Kidney (tissue), 14 donors: ENCODE results near the gene ZNF185. TPM values are rescaled to one million over a fixed set of nuclear protein-coding genes. Genes with fewer than 3 reads are reported as not detected.
A peak's percentile ranks its signal among the peaks of the same experiment; 100 is the strongest.

Source experiments
- DNase-seq, 5 donors: peaks; one replicate each; pipeline ENCODE4 v3.0.0-alpha.2; 2013 to 2020
- FAIRE-seq: peaks from 2 replicates; lab custom pipeline; 2012; peaks lifted over from hg19 to GRCh38; lab: Jason Lieb, UNC
- H3K27ac ChIP-seq, 2 donors: one replicate each; pipeline ENCODE4 v1.7.0; 2013; ENCODE audit warnings: low read depth in 2 of 2, low read length in 2 of 2, inconsistent platforms in 1 of 2
- H3K27me3 ChIP-seq: one replicate; pipeline ENCODE4 v1.7.1; 2013; ENCODE audit warnings: low read length, inconsistent platforms; ENCODE audit not compliant: control insufficient read depth, insufficient read depth
- H3K36me3 ChIP-seq, 3 donors: one replicate each; pipeline versions ENCODE4 v1.7.0 to v1.7.1; 2013; ENCODE audit warnings: low read length in 3 of 3, control low read depth in 1 of 3, inconsistent platforms in 1 of 3; ENCODE audit not compliant: insufficient read depth in 3 of 3, control insufficient read depth in 2 of 3
- H3K4me1 ChIP-seq, 3 donors: one replicate each; pipeline versions ENCODE4 v1.7.0 to v1.7.1; 2013; ENCODE audit warnings: low read length in 3 of 3, inconsistent platforms in 1 of 3, low read depth in 1 of 3; ENCODE audit not compliant: control insufficient read depth in 2 of 3, insufficient read depth in 2 of 3
- H3K4me3 ChIP-seq, 3 donors: one replicate each; pipeline versions ENCODE4 v1.7.0 to v1.8.1; 2013; ENCODE audit warnings: low read length in 3 of 3, control low read depth in 1 of 3, inconsistent platforms in 1 of 3
- H3K9ac ChIP-seq, 3 donors: one replicate each; pipeline versions ENCODE4 v1.7.0 to v1.7.1; 2013; ENCODE audit warnings: low read length in 3 of 3, control low read depth in 1 of 3, inconsistent platforms in 1 of 3
- H3K9me3 ChIP-seq, 3 donors: one replicate each; pipeline versions ENCODE4 v1.7.0 to v1.7.1; 2013; ENCODE audit warnings: low read length in 3 of 3, control low read depth in 1 of 3, inconsistent platforms in 1 of 3; ENCODE audit not compliant: control insufficient read depth in 2 of 3, insufficient read depth in 1 of 3
- CTCF ChIP-seq: IDR thresholded peaks from 3 replicates; pipeline ENCODE4 v1.5.1; 2012; ENCODE audit warnings: mild to moderate bottlenecking, moderate library complexity, borderline replicate concordance; ENCODE audit not compliant: insufficient read depth; ENCODE audit errors: extremely low read depth
- intact Hi-C: fragments of 100-400 bp; cut with DNase I; formaldehyde crosslinking; loops from one replicate; pipeline ENCODE4 v1.11.1; 2022
- polyA plus RNA-seq: library from polyadenylated mRNA; stranded (reverse); fragments of 350-450 nt; fragmentation: Illumina TruSeq; extraction: RNeasy Lipid Tissue Mini Kit (QIAGEN cat#74804); gene quantifications from one replicate; pipeline ENCODE4 v1.2.3, GENCODE V29; 2014; ENCODE audit warnings: low read depth, low replicate concordance; ENCODE audit not compliant: insufficient read depth
- total RNA-seq: library from RNA; stranded (reverse); fragmentation: NEBNext Ultra II Directional; extraction: Animal tissue kit (Norgen Biotek cat#: 25700); gene quantifications from one replicate; pipeline ENCODE4 v1.2.1, GENCODE V29; 2021
- donor health status: control.
- donor health status: control.
- donor health status: control.
- donor health status: control.
- donor health status: control.
- donor health status: DM: yes; HTN: yes; CAD: no.
- donor health status: Normal renal cell carcinoma (clear cell type).

Gene ZNF185
- total and polyA plus RNA-seq, 2 donors from 2014 or later: 12.0 to 24.3 TPM

DNA sequence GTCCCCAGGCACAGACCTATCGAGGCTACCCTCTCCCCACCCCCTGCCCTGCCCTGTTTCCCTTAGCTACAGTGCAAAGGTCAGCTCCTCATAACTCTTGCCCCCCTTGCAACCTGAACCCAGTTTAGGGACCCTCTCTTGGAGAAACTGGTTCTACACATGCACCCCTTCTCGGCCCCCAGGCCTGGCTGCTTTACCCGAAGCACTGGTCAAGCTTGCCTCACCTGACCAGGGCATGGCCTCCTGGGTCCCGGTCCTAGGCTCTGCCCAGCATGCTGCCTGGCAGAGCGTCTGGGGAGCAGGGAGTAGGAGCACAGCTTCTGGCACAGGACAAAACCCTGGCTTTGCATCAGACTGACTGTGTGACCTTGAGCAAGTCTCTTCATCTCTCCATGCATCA lies 28.0 kb downstream of the ZNF185 start:
- H3K4me1 ChIP-seq: no peaks in the 10 kb centered on the region
- no peak for TF ChIP-seq CTCF
- intact Hi-C loops: no loop called here
- H3K4me3 ChIP-seq: no peak overlapping the region
- no peaks in the 10 kb centered on the region for H3K9me3 ChIP-seq
- peak in 1 of 5 donors; percentile 68 for DNase-seq
- H3K27ac ChIP-seq: no peak overlapping the region
- H3K27me3 ChIP-seq: no peaks in the 10 kb centered on the region
- no peak overlapping the region for H3K9ac ChIP-seq
- FAIRE-seq: no peak
- no peaks in the 10 kb centered on the region for H3K36me3 ChIP-seq

DNA sequence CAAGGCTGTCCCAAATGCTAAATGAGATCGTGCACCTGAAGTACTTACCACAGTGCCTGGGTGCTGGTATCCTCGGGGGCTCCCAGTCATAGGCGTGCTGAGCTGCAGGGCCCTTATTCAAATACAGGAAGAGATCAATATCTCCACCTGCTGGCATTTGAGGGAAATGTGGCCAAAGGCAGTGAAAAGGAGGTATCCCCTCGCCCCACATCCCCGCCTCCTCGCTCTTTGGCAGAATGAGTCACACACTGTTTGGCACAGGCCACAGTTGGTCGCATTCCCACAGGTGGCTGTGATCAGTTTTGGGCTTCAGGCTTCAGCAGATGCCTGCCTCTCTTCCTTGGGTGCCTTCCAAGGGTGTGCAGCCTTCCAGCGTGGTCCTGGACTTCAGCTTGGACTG lies 28.4 kb downstream of the ZNF185 start:
- FAIRE-seq: no peak
- intact Hi-C loops: no loop called here
- no peak overlapping the region for H3K9ac ChIP-seq
- H3K4me3 ChIP-seq: no peak overlapping the region
- no peaks in the 10 kb centered on the region for H3K9me3 ChIP-seq
- peak in 4 of 5 donors; percentile 43 to 78 (median 62) for DNase-seq
- peak; percentile 38 for TF ChIP-seq CTCF
- no peaks in the 10 kb centered on the region for H3K4me1 ChIP-seq
- H3K36me3 ChIP-seq: no peaks in the 10 kb centered on the region
- H3K27ac ChIP-seq: no peak overlapping the region
- H3K27me3 ChIP-seq: no peaks in the 10 kb centered on the region

GRCh38 chrX:152926923-152927322 lies 29.1 kb downstream of the ZNF185 start:
- no peak overlapping the region for H3K4me3 ChIP-seq
- no peak for FAIRE-seq
- peak in 1 of 5 donors; percentile 10 for DNase-seq
- TF ChIP-seq CTCF: no peak
- intact Hi-C loops: no loop called here
- no peaks in the 10 kb centered on the region for H3K4me1 ChIP-seq
- no peak overlapping the region for H3K9ac ChIP-seq
- H3K27me3 ChIP-seq: no peaks in the 10 kb centered on the region
- no peaks in the 10 kb centered on the region for H3K9me3 ChIP-seq
- no peaks in the 10 kb centered on the region for H3K36me3 ChIP-seq
- H3K27ac ChIP-seq: no peak overlapping the region
